Head of caudate nucleus (tissue), 42 donors: ENCODE measurements around the gene ERVK3-1.

ENCODE experiments used
- DNase-seq, 42 donors: peaks; one replicate each; pipeline versions ENCODE4 v3.0.0 to v3.0.0-alpha.2; 2020 to 2021; ENCODE audit warnings: mixed read lengths in 7 of 42
- intact Hi-C: fragments of 100-400 bp; cut with DNase I; formaldehyde crosslinking; loops from one replicate; pipeline ENCODE4 v1.15.0; 2022

Gene ERVK3-1

GRCh38 chr19:58355215-58355796 is 50.1 kb downstream of the ERVK3-1 start:
- intact Hi-C loops = no loop called here

GRCh38 chr19:58355908-58356765 is 51.0 kb downstream of the ERVK3-1 start:
- no peak for DNase-seq
- intact Hi-C loops = no loop called here

More at GRCh38 chr19:58355215-58355796, 50.1 kb downstream of the ERVK3-1 start:
- DNase-seq = peak in 25 of 42 donors; percentile 22 to 67 (median 37)

GRCh38 chr19:58356766-58357480 is 51.7 kb downstream of the ERVK3-1 start:
- DNase-seq = peak in 1 of 42 donors; percentile 3
- intact Hi-C loops = no loop called here

GRCh38 chr19:58357481-58358145 is 52.4 kb downstream of the ERVK3-1 start:
- intact Hi-C loops = no loop called here
- DNase-seq = peak in 1 of 42 donors; percentile 2

- DNase-seq = peak in 16 of 42 donors; percentile 17 to 54 (median 40)
- intact Hi-C loops = no loop called here
Observed at GRCh38 chr19:58361900-58362271, 56.7 kb downstream of the ERVK3-1 start.

GRCh38 chr19:58362272-58362994 is 57.3 kb downstream of the ERVK3-1 start, which contains the start of gene ZNF497:
Gene ZNF497 (minus strand): TSS chr19:58362751. CDS start chr19:58357635, 5,116 bp downstream.
- intact Hi-C loops = no loop called here
- DNase-seq = peak; percentile 94 to 99 (median 98)

GRCh38 chr19:58364146-58364545 is 59.0 kb downstream of the ERVK3-1 start:
- no peak for DNase-seq

More at GRCh38 chr19:58364146-58364545, 59.0 kb downstream of the ERVK3-1 start:
- intact Hi-C loops = no loop called here
